Measurements from ENCODE around the gene CFLAR. TPM values are rescaled to one million over a fixed set of nuclear protein-coding genes. Genes with fewer than 3 reads are reported as not detected.

The CFLAR gene
- total RNA-seq, 1 experiment from 2014 or later: 21.5 TPM

DNA sequence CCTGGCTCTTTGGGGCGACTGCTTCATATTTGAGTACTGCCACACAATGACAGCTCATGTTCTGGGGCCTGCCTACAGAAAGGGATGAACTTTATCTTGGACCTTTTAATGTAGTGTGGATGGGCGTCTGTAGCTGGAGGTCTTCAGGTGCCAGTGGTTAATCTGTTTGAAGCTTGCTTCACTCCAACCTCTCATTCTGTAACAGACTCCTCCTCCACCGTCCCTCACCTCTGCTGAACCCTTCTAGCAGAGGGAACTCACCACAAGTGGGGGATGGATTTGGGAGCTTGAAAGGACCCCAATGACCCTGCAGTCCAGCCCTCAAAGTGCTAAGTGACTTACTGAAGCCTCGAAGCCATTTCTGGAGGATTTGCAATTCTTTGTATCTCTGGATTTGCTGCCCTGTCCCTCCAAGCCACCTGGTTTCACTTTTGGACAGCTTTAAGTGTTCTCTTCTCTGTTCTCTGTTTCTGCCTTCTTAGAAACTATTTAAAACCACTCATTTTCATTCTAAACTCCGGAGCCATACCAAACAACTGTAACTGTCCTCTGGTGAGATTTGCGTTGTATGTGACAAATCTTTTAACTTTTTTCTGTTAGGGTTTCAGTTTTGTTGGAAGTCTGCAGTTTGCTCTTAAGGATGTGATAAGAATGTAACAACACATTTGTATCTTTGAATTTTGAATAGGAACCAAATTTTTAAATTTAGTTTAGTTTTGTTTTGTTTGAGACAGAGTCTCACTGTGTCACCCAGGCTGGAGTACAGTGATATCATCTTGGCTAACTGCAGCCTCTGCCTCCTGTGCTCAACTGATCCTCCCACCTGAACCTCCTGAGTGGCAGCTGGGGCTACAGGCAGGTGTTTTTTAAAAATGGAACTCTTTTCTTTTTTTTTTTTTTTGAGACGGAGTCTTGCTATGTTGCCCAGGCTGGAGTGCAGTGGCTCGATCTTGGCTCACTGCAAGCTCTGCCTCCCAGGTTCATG lies 107.4 kb downstream of the CFLAR start:
- H3K27me3 Mint-ChIP-seq (ENCODE audit: low read depth): 0 out of 2 replicates have a peak, but pooled peaks cover 5% of the 10 kb centered on the region
- CTCF ChIA-PET: interaction anchor here (0.7 to 5.8 kb wide), 2 partner anchors 9 kb away, joined by 4 to 66 read pairs; no protein-coding TSS in a partner anchor
- TF ChIP-seq IRF1 (CRISPR knock-in tag; IDR thresholded peaks at IDR 0.05): no peak
- TF ChIP-seq TP53 (CRISPR knock-in tag; IDR thresholded peaks at IDR 0.05): no peak
- TF ChIP-seq, protein P1, sequence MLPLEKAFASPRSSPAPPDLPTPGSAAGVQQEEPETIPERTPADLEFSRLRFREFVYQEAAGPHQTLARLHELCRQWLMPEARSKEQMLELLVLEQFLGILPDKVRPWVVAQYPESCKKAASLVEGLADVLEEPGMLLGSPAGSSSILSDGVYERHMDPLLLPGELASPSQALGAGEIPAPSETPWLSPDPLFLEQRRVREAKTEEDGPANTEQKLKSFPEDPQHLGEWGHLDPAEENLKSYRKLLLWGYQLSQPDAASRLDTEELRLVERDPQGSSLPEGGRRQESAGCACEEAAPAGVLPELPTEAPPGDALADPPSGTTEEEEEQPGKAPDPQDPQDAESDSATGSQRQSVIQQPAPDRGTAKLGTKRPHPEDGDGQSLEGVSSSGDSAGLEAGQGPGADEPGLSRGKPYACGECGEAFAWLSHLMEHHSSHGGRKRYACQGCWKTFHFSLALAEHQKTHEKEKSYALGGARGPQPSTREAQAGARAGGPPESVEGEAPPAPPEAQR (CRISPR knock-in tag; IDR thresholded peaks at IDR 0.05): no peak
- TF ChIP-seq, protein P2, sequence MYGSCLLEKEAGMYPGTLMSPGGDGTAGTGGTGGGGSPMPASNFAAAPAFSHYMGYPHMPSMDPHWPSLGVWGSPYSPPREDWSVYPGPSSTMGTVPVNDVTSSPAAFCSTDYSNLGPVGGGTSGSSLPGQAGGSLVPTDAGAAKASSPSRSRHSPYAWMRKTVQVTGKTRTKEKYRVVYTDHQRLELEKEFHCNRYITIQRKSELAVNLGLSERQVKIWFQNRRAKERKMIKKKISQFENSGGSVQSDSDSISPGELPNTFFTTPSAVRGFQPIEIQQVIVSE (CRISPR knock-in tag; IDR thresholded peaks at IDR 0.05; ENCODE audit: borderline replicate concordance): no peak
- no peak for TF ChIP-seq PRDM15 (CRISPR knock-in tag; IDR thresholded peaks at IDR 0.05)
- no peak for TF ChIP-seq ATF1 (CRISPR knock-in tag; IDR thresholded peaks at IDR 0.05)
- TF ChIP-seq, protein P3, sequence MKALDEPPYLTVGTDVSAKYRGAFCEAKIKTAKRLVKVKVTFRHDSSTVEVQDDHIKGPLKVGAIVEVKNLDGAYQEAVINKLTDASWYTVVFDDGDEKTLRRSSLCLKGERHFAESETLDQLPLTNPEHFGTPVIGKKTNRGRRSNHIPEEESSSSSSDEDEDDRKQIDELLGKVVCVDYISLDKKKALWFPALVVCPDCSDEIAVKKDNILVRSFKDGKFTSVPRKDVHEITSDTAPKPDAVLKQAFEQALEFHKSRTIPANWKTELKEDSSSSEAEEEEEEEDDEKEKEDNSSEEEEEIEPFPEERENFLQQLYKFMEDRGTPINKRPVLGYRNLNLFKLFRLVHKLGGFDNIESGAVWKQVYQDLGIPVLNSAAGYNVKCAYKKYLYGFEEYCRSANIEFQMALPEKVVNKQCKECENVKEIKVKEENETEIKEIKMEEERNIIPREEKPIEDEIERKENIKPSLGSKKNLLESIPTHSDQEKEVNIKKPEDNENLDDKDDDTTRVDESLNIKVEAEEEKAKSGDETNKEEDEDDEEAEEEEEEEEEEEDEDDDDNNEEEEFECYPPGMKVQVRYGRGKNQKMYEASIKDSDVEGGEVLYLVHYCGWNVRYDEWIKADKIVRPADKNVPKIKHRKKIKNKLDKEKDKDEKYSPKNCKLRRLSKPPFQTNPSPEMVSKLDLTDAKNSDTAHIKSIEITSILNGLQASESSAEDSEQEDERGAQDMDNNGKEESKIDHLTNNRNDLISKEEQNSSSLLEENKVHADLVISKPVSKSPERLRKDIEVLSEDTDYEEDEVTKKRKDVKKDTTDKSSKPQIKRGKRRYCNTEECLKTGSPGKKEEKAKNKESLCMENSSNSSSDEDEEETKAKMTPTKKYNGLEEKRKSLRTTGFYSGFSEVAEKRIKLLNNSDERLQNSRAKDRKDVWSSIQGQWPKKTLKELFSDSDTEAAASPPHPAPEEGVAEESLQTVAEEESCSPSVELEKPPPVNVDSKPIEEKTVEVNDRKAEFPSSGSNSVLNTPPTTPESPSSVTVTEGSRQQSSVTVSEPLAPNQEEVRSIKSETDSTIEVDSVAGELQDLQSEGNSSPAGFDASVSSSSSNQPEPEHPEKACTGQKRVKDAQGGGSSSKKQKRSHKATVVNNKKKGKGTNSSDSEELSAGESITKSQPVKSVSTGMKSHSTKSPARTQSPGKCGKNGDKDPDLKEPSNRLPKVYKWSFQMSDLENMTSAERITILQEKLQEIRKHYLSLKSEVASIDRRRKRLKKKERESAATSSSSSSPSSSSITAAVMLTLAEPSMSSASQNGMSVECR (CRISPR knock-in tag; IDR thresholded peaks at IDR 0.05; ENCODE audit: borderline replicate concordance): no peak
- TF ChIP-seq MXD4 (CRISPR knock-in tag; IDR thresholded peaks at IDR 0.05; ENCODE audit: borderline replicate concordance): no peak
- TF ChIP-seq, protein P4, sequence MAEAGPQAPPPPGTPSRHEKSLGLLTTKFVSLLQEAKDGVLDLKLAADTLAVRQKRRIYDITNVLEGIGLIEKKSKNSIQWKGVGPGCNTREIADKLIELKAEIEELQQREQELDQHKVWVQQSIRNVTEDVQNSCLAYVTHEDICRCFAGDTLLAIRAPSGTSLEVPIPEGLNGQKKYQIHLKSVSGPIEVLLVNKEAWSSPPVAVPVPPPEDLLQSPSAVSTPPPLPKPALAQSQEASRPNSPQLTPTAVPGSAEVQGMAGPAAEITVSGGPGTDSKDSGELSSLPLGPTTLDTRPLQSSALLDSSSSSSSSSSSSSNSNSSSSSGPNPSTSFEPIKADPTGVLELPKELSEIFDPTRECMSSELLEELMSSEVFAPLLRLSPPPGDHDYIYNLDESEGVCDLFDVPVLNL (CRISPR knock-in tag; IDR thresholded peaks at IDR 0.05; ENCODE audit: borderline replicate concordance, low read depth): no peak
- no peak for TF ChIP-seq TEAD1 (CRISPR knock-in tag; IDR thresholded peaks at IDR 0.05)
- no peak for TF ChIP-seq IRF2 (CRISPR knock-in tag; IDR thresholded peaks at IDR 0.05; ENCODE audit: borderline replicate concordance, low read depth)
- TF ChIP-seq FOXJ3 (CRISPR knock-in tag; IDR thresholded peaks at IDR 0.05; ENCODE audit: borderline replicate concordance): no peak
- TF ChIP-seq AFF4 (CRISPR knock-in tag; IDR thresholded peaks at IDR 0.05; ENCODE audit: borderline replicate concordance): no peak
- no peak overlapping the region for H3K27ac Mint-ChIP-seq
- DNase-seq (ENCODE audit: low spot score) (no peak), ATAC-seq (no peak)
- no peak overlapping the region for H3K4me3 Mint-ChIP-seq
- POLR2A ChIA-PET: no interaction called here
- H3K36me3 Mint-ChIP-seq: peaks cover 7% of the 10 kb centered on the region
- peaks cover 16% of the 10 kb centered on the region for H3K9me3 Mint-ChIP-seq
- H3K4me1 Mint-ChIP-seq: peaks cover 26% of the 10 kb centered on the region

Data from WTC11 (cell line).